ENCODE data around the gene SNX32. TPM values are rescaled to one million over a fixed set of nuclear protein-coding genes. Genes with fewer than 3 reads are reported as not detected.

The SNX32 gene
- total and polyA plus RNA-seq, 9 of the 15 experiments (the other 6 are each of a cell fraction or from before 2014, with no cell fraction given) = 0.03 TPM; not detected in 7

- TF ChIP-seq PATZ1 (CRISPR knock-in tag; IDR thresholded peaks at IDR 0.05; ENCODE audit: borderline replicate concordance) (no peak), RBM22 (IDR thresholded peaks at IDR 0.05; ENCODE audit: low read depth, low read length, poor library complexity, severe bottlenecking) (peak; percentile 74), E2F1 (CRISPR knock-in tag; IDR thresholded peaks at IDR 0.05) (no peak), BCOR (IDR thresholded peaks at IDR 0.05) (no peak), PML (IDR thresholded peaks at IDR 0.05; ENCODE audit: low read length) (0 out of 2 replicates have a peak, but pooled peaks have one; percentile 19), ZNF282 (CRISPR knock-in tag; IDR thresholded peaks at IDR 0.05) (no peak), NFXL1 (CRISPR knock-in tag; IDR thresholded peaks at IDR 0.05) (peak; percentile 5; the same call in 1 of the 2 replicates), MCM7 (IDR thresholded peaks at IDR 0.05) (no peak), HCFC1 (IDR thresholded peaks at IDR 0.05; ENCODE audit: low read depth, low read length) (no peak), HBP1 (CRISPR knock-in tag; IDR thresholded peaks at IDR 0.05) (peak; percentile 9; the same call in 1 of the 2 replicates), ZNF12 (CRISPR knock-in tag; IDR thresholded peaks at IDR 0.05) (no peak), HDAC6 (IDR thresholded peaks at IDR 0.05; ENCODE audit: low read depth, low read length) (no peak), ZNF586 (CRISPR knock-in tag; conservative IDR thresholded peaks at IDR 0.05) (0 out of 2 replicates have a peak, but pooled peaks have one; percentile 10), PTTG1 (tag; IDR thresholded peaks at IDR 0.05; ENCODE audit: low read depth) (no peak), POLR2A (conservative IDR thresholded peaks at IDR 0.05) (peak; percentile 53), PRDM10 (IDR thresholded peaks at IDR 0.05; ENCODE audit: partially characterized antibody) (no peak), PHF20 (IDR thresholded peaks at IDR 0.05; ENCODE audit: partially characterized antibody) (no peak), SUPT5H (IDR thresholded peaks at IDR 0.05) (peak; percentile 57), DNMT1 (IDR thresholded peaks at IDR 0.05) (no peak), NFE2 (IDR thresholded peaks at IDR 0.05; ENCODE audit: low read depth) (no peak), ILK (tag; IDR thresholded peaks at IDR 0.05; ENCODE audit: borderline replicate concordance, low read depth) (no peak)
These were observed 62.6 kb downstream of the SNX32 start (continued) for GRCh38 chr11:65896034-65896999.
